Right cardiac atrium (tissue), 5 donors: Measurements from ENCODE around the gene HLA-G. TPM values are rescaled to one million over a fixed set of nuclear protein-coding genes. Genes with fewer than 3 reads are reported as not detected.

Source experiments
- ATAC-seq, 2 donors: fragments of 200-7000 bp; cut with Tn5 transposase; one replicate each; pipeline versions ENCODE4 v1.8.0 to v1.9.1; 2020; ENCODE audit warnings: moderate library complexity in 2 of 2, mild to moderate bottlenecking in 1 of 2
- DNase-seq, 3 donors: peaks; one replicate each; pipeline ENCODE4 v3.0.0-alpha.2; 2020
- H3K27ac ChIP-seq: one replicate; pipeline ENCODE4 v1.5.1; 2013; ENCODE audit warnings: mild to moderate bottlenecking, low read length, control low read depth, moderate library complexity
- H3K27me3 ChIP-seq: one replicate; pipeline ENCODE4 v1.6.1; 2013; ENCODE audit not compliant: control insufficient read depth, insufficient read depth
- H3K4me1 ChIP-seq: one replicate; pipeline ENCODE4 v1.6.1; 2013; ENCODE audit warnings: low read length; ENCODE audit not compliant: control insufficient read depth, insufficient read depth
- H3K4me3 ChIP-seq: one replicate; pipeline ENCODE4 v1.5.1; 2013; ENCODE audit warnings: low read length, control low read depth
- H3K9me3 ChIP-seq: one replicate; pipeline ENCODE4 v1.6.1; 2013; ENCODE audit warnings: low read length; ENCODE audit not compliant: control insufficient read depth
- WGBS: extraction: QIAGEN DNeasy Blood & Tissue Kit; methylation state at CpG from one replicate; pipeline ENCODE4 v1.1.7; 2013; 5-methylcytosine and 5-hydroxymethylcytosine counted together
- intact Hi-C, 4 donors: fragments of 100-400 bp; cut with DNase I; formaldehyde crosslinking; loops; one replicate each; pipeline versions ENCODE4 v1.11.0 to v1.14.0; 2022 to 2023
- polyA plus RNA-seq: library from polyadenylated mRNA; stranded (reverse); fragments of 200-250 nt; gene quantifications from one replicate; pipeline ENCODE4 v1.2.3, GENCODE V29; 2013
- total RNA-seq, 4 donors: library from RNA; stranded (reverse); fragmentation: NEBNext Ultra II Directional; extraction: Animal tissue kit (Norgen Biotek cat#: 25700); gene quantifications; one replicate each; pipeline ENCODE4 v1.2.1, GENCODE V29; 2021
- donor health status: healthy with polysubstance abuse.
- donor health status: DM: no; HTN: yes; CAD: no.
- donor health status: DM: no; HTN: no; CAD: no.
- donor health status: DM: no; HTN: yes; CAD: no; lungs with severe emphysema.
- donor health status: DM: yes; HTN: yes; CAD: no.

Gene HLA-G
- total and polyA plus RNA-seq, 5 donors = 0.18 to 1.2 TPM; not detected in 3

DNA sequence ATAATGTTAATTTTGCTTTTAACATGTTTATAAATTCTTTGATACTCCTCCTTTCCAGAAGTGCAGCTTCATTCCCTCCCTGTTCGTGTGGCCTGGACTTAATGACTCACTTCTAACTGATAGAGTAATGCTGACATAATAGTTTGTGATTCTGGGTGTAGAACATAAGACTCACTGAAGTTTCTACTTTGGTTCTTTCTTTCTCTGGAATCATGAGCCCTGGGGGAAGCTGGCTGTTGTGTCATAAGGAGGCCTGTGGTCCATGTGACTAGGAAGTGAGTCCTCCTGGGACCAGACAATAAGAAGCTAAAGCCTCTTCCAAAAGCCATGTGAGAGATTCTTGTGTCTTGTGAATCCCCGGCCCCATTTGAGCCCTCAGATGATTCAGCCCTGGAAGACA is 30.5 kb upstream of the HLA-G start:
- WGBS = 8% methylated on average over 2 of the region's 2 CpGs
- no peak for ATAC-seq

DNA sequence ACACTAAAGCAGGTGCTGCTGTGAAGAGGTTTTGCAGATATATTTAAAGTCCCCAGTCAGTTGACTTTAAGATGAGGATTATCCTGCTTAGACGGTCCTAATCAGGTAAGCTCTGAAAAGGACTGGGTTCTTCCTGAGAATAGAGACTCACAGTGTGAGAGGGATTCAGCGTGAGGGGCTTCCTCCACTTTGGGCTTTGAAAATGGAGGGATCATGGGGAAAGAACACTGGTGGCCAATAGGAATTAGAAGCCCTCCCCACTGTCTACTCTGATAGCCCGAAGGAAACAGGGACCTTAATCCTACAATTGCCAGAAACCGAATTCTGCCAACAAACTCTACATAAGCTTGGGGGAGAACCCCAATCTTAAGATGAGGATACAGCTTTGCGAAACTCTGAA is 29.7 kb upstream of the HLA-G start:
- H3K27ac ChIP-seq = no peak overlapping the region
- intact Hi-C loops = no loop called here
- H3K4me3 ChIP-seq = no peak overlapping the region
- 83% methylated on average over 5 of the region's 5 CpGs for whole genome bisulfite sequencing
- H3K4me1 ChIP-seq = no peaks in the 10 kb centered on the region
- ATAC-seq = no peak
- H3K27me3 ChIP-seq = no peaks in the 10 kb centered on the region
- DNase-seq = no peak
- H3K9me3 ChIP-seq = no peaks in the 10 kb centered on the region

More for the DNA sequence above, 30.5 kb upstream of the HLA-G start:
- Histone ChIP-seq H3K4me1 (no peaks in the 10 kb centered on the region), H3K27me3 (no peaks in the 10 kb centered on the region), H3K4me3 (no peak overlapping the region), H3K27ac (no peak overlapping the region), H3K9me3 (no peaks in the 10 kb centered on the region)
- DNase-seq = no peak
- intact Hi-C loops = no loop called here

DNA sequence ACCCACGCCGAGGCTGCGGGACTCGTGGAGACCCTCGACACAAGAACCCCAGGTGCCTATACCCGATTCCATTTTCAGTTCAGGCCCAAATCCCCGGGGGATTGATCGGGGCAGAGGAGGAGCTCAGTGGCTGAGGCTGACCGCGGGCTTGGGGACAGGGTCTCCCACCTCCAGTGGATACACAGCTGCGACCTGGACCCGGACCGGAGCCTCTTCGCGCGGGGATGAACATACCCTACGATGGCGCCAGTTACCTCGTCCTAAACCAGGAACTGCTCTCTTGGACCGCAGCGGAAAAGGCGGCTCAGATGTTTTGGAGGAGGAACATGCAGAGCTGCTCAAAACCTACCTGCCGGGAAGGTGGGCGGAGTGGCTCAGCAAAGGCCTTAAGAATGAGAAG is 27.4 kb upstream of the HLA-G start:
- intact Hi-C loops = no loop called here
- ATAC-seq = no peak
- 89% methylated on average over 24 of the region's 24 CpGs for WGBS
- Histone ChIP-seq H3K9me3 (no peaks in the 10 kb centered on the region), H3K4me3 (no peak overlapping the region), H3K4me1 (no peaks in the 10 kb centered on the region), H3K27me3 (no peaks in the 10 kb centered on the region), H3K27ac (no peak overlapping the region)
- DNase-seq = no peak

DNA sequence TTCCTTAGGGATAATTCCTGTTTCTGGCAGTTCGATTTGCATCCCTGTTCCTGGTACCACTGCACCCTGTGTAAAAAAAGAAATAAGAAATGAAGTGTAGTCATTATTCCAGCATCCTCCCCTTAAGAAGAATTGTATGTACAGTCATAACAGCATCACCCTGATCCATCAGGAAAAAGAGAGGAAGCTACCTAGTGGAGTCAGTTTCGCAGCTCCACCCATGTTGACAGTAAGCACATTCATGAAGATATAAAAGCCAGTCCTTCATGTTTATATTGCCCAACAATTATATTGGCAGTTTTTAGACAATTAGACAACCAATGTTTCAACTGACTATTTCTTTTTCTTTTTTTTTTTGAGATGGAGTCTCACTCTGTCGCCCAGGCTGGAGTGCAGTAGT is 21.2 kb upstream of the HLA-G start:
- H3K27me3 ChIP-seq = no peaks in the 10 kb centered on the region
- WGBS = 94% methylated on average over 3 of the region's 3 CpGs
- ATAC-seq (no peak), DNase-seq (no peak)
- no peak overlapping the region for H3K27ac ChIP-seq
- H3K4me3 ChIP-seq = no peak overlapping the region
- no peaks in the 10 kb centered on the region for H3K9me3 ChIP-seq
- intact Hi-C loops = no loop called here
- H3K4me1 ChIP-seq = no peaks in the 10 kb centered on the region

DNA sequence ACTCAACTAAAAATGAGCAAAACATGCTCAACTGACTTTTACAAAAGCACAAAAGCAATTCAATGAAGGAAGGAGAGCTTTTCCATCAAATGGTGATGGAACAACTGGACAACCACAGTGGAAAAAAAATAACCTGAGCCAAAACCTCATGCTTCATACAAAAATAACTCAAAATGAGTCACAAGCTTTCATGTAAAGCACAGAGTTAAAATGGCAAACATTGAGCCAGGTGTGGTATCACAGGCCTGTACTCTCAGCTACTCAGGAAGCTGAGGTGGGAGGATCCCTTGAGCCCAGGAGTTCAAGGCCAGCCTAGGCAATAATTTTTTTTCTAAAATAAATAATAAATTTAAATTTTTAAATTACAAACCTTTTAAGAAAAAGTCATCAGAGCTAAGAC is 18.4 kb upstream of the HLA-G start:
- no peaks in the 10 kb centered on the region for H3K9me3 ChIP-seq
- H3K27ac ChIP-seq = no peak overlapping the region
- intact Hi-C loops = no loop called here
- ATAC-seq (no peak), DNase-seq (no peak)
- H3K27me3 ChIP-seq = no peaks in the 10 kb centered on the region
- H3K4me1 ChIP-seq = no peaks in the 10 kb centered on the region
- no peak overlapping the region for H3K4me3 ChIP-seq

DNA sequence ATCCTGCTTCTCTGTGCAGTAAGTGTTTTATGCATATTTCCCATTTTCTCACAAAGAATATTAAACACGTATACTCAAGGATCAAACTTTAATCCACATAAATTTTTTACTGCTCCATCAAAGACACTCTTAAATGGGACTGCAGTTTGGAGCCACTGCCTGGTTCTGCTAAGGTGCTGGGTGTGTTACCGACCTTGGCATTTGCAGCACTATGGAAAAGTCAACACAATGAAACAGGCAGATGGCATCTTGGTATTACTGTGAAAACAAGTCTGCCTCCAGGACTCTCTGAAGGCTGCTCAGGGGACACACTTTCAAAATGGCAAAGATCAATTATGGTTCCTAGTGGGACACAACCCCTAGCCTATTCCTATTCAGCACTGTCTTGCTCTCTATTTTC is 17.3 kb upstream of the HLA-G start:
- H3K9me3 ChIP-seq = no peaks in the 10 kb centered on the region
- WGBS = 69% methylated on average over 2 of the region's 2 CpGs
- no peak for DNase-seq
- intact Hi-C loops = no loop called here
- H3K4me3 ChIP-seq = no peak overlapping the region
- no peak for ATAC-seq
- no peaks in the 10 kb centered on the region for H3K4me1 ChIP-seq
- H3K27ac ChIP-seq = no peak overlapping the region
- H3K27me3 ChIP-seq = no peaks in the 10 kb centered on the region

DNA sequence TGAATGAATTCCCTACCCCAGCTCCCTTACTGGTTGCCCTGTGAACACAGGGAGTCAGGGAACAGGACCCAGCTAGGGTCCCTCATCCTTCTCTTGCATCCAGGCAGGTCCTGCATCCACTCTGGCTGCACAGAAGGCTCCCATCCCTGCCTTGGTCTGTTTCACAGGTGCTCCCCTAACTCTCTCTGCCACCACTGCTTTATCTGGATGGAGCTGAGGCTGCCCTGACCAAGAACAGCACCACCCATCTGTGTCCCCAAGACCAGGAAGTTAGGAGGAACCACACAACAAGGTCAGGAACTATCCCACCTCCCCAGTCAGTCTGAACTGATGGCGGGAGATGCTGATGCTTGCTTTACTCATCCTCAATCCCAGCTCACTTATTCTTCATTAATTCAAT is 16.2 kb upstream of the HLA-G start:
- H3K27ac ChIP-seq = no peak overlapping the region
- H3K27me3 ChIP-seq = no peaks in the 10 kb centered on the region
- H3K4me3 ChIP-seq = no peak overlapping the region
- no peaks in the 10 kb centered on the region for H3K4me1 ChIP-seq
- no peak for DNase-seq
- 85% methylated on average over 1 of the region's 1 CpG for WGBS
- intact Hi-C loops = no loop called here
- no peaks in the 10 kb centered on the region for H3K9me3 ChIP-seq
- ATAC-seq = no peak

DNA sequence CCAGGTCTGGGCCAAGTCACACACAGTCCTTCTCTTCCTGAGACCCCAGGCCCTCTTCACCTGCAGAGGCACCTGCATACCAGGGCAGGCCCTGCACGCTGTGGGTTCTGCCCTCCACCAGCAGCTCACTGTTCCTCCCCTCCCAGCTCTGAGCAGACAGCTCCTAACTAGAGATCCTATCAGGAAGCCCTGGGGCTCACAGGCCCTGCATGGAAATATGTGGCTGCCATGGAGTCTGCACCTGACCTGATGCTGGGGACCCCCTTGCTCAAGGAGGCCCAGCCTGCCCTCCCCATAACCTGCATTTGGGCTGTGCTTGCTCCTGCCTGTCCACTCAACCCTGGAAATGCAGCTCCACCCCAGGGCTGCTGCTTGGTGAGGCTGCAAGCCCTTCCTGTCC is 14.6 kb upstream of the HLA-G start:
- Histone ChIP-seq H3K9me3 (no peaks in the 10 kb centered on the region), H3K4me1 (no peaks in the 10 kb centered on the region), H3K27ac (no peak overlapping the region), H3K27me3 (no peaks in the 10 kb centered on the region), H3K4me3 (no peak overlapping the region)
- ATAC-seq (no peak), DNase-seq (no peak)
- 0% methylated on average over 1 of the region's 1 CpG for WGBS
- intact Hi-C loops = no loop called here

DNA sequence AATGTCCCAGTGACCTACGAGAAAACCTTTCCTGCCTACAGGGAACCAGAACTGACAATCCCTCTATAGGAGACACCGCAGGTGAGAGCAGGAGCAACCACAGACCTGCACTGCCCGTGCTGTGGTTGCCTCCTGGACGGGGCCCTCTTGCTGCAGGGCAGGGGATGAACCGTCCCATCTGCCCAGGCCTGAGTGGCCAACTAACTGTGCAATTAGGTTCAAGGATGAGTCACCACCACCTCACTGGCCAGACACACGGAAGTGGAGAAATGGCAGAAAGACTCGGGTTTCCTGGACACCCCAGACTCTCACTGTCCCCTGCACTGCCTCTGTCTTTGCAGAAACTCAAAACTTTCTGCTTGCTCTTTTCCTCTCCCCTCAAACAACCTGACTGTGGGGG is 13.8 kb upstream of the HLA-G start:
- no peaks in the 10 kb centered on the region for H3K27me3 ChIP-seq
- H3K4me3 ChIP-seq = no peak overlapping the region
- no peaks in the 10 kb centered on the region for H3K9me3 ChIP-seq
- DNase-seq = no peak
- H3K27ac ChIP-seq = no peak overlapping the region
- no peak for ATAC-seq
- no peaks in the 10 kb centered on the region for H3K4me1 ChIP-seq
- intact Hi-C loops = no loop called here
- 64% methylated on average over 7 of the region's 7 CpGs for WGBS

DNA sequence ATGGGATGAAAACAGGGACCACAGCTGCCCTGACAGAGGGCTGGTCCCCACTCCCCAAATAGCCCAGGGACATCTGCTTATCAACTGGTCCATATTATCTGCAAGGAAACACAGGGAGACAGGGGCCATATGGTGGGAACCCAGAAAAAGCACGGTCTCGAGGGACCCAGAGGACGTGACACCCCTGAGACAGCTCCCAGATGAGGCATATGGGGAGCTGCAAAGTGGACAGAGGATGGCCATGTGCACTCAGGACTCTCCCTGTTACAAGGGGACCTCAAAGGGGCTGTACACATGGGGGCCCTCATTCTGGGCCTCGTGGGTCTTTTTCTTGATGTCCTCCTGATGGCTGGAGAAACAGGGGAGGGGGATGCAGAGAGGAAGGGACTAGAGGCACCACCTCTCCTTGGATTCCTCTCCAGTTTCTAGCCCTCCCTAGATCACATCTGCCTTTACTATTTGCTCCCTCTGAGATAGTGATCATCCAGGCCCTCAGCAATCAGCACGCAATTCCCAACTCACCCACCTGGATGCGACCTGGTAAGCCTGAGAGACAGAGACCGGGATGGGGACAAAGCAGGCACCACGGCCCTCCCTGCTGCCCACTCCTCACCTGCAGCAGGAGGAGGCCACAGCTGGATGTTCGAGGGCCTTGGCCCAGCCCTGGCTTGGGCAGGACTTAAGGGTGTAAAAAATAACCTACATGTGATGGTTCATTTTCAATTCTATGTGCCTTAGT is 13.1 kb upstream of the HLA-G start:
- ATAC-seq (no peak), DNase-seq (no peak)
- no peak overlapping the region for H3K4me3 ChIP-seq
- WGBS = 65% methylated on average over 9 of the region's 9 CpGs
- H3K27me3 ChIP-seq = no peaks in the 10 kb centered on the region
- no peaks in the 10 kb centered on the region for H3K9me3 ChIP-seq
- intact Hi-C loops = no loop called here
- no peaks in the 10 kb centered on the region for H3K4me1 ChIP-seq
- H3K27ac ChIP-seq = no peak overlapping the region

DNA sequence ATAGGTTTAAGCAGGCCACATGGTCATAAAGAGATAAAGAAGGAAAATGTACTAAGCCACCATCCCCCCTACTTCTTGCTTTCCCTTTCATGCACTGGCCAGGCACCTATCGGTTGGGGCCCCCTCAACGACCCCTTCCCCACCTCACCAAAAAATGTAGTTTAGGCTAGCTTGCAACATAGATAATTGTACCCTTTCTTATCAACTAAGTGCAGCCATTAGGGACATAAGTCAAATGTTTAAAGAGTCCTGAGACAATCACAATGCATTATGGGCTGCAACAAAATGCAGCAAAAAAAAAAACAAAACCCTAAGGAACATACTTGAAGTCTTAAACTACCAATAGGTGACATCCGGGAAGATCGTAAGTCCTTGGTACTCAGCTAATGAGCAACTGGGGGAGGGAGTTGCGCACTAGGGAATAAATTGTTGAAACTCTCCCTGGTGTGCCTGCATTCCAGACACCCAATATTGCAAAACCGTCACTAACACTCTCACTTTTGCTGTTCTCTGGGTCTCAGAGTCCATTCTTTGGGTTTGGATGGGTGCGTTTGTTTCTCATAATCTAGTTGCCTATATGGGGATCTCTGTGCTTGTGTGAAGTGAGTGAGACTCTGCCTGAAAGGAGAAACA is 12.4 kb upstream of the HLA-G start:
- intact Hi-C loops = no loop called here
- Histone ChIP-seq H3K4me1 (no peaks in the 10 kb centered on the region), H3K9me3 (no peaks in the 10 kb centered on the region), H3K4me3 (no peak overlapping the region), H3K27me3 (no peaks in the 10 kb centered on the region), H3K27ac (no peak overlapping the region)
- no peak for ATAC-seq
- 71% methylated on average over 7 of the region's 7 CpGs for WGBS
- DNase-seq = no peak

DNA sequence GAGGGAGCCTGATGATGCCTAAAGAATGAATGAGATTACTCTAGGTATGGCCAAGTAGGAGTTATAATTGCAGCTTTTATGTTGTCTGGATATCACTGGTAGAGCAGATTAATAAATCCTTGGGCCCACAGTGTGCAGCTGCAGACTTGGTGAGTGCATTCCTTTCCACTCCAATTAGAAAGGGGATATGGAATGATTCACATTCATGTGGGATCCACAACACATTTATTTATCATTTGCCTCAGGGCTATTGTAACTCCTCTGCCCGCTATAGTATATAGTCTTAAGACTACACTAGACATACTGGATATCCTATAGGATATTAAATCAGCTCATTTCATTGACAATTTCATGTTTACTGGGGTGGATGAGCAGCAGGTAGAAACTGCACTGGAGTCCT is 11.6 kb upstream of the HLA-G start:
- no peak for ATAC-seq
- Histone ChIP-seq H3K27me3 (no peaks in the 10 kb centered on the region), H3K9me3 (no peaks in the 10 kb centered on the region), H3K4me1 (no peaks in the 10 kb centered on the region), H3K4me3 (no peak overlapping the region), H3K27ac (no peak overlapping the region)
- no peak for DNase-seq
- intact Hi-C loops = no loop called here
- WGBS = 82% methylated on average over 1 of the region's 1 CpG
